ENCODE measurements around the gene LYRM9.

LYRM9 gene

DNA sequence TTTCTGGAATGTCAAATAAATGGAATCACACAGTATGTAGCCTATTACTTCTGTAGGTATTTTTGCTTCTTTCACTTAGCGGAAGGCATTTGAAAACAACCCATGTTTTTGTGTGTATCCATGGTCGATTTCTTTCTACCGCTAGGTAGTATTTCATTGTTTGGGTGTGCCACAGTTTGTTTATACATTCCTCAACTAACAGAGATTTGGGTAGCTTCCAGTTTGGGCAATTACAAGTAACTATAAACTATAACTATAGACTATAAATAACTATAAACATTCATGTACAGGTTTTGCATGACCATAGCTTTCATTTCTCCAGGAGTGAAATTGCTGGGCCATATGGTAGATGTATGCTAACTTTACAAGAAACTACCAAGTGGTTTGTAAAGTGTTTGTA is 40.1 kb downstream of the LYRM9 start (continued):
- no peak for TF ChIP-seq ZNF26 (tag by site-specific recombination; IDR thresholded peaks at IDR 0.05)

GRCh38 chr17:27849474-27850185 is 43.5 kb downstream of the LYRM9 start:
- TF ChIP-seq, protein P1, sequence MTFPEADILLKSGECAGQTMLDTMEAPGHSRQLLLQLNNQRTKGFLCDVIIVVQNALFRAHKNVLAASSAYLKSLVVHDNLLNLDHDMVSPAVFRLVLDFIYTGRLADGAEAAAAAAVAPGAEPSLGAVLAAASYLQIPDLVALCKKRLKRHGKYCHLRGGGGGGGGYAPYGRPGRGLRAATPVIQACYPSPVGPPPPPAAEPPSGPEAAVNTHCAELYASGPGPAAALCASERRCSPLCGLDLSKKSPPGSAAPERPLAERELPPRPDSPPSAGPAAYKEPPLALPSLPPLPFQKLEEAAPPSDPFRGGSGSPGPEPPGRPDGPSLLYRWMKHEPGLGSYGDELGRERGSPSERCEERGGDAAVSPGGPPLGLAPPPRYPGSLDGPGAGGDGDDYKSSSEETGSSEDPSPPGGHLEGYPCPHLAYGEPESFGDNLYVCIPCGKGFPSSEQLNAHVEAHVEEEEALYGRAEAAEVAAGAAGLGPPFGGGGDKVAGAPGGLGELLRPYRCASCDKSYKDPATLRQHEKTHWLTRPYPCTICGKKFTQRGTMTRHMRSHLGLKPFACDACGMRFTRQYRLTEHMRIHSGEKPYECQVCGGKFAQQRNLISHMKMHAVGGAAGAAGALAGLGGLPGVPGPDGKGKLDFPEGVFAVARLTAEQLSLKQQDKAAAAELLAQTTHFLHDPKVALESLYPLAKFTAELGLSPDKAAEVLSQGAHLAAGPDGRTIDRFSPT (tag by site-specific recombination; IDR thresholded peaks at IDR 0.05), result no peak
- TF ChIP-seq ZNF341 (tag by site-specific recombination; IDR thresholded peaks at IDR 0.05; ENCODE audit: low read depth) (no peak), OVOL3 (tag by site-specific recombination; IDR thresholded peaks at IDR 0.05) (no peak), ZSCAN18 (tag by site-specific recombination; IDR thresholded peaks at IDR 0.05) (no peak), SCRT2 (tag by site-specific recombination; IDR thresholded peaks at IDR 0.05) (no peak), ZNF366 (tag by site-specific recombination; conservative IDR thresholded peaks at IDR 0.05) (no peak), ZNF600 (tag by site-specific recombination; IDR thresholded peaks at IDR 0.05) (no peak), ZNF354C (tag by site-specific recombination; IDR thresholded peaks at IDR 0.05; ENCODE audit: borderline replicate concordance, low read depth) (no peak), ZNF274 (IDR thresholded peaks at IDR 0.05; ENCODE audit: low read length) (no peak), ZNF274 (tag by site-specific recombination; IDR thresholded peaks at IDR 0.05; ENCODE audit: borderline replicate concordance) (no peak), ZNF175 (tag by site-specific recombination; IDR thresholded peaks at IDR 0.05) (no peak), ZSCAN16 (tag by site-specific recombination; IDR thresholded peaks at IDR 0.05) (no peak), YY2 (tag by site-specific recombination; IDR thresholded peaks at IDR 0.05) (no peak), ZBTB26 (tag by site-specific recombination; optimal IDR thresholded peaks at IDR 0.05) (no peak), PRDM1 (tag by site-specific recombination; IDR thresholded peaks at IDR 0.05) (no peak), ZNF146 (tag by site-specific recombination; IDR thresholded peaks at IDR 0.05) (no peak), ZNF155 (tag by site-specific recombination; IDR thresholded peaks at IDR 0.05) (no peak)
- ChIA-PET POLR2A (no interaction called here), CTCF (interaction anchor here (0.6 to 1.1 kb wide), 2 partner anchors 44 to 477 kb away, joined by 3 to 4 read pairs; no protein-coding TSS in a partner anchor)

More at GRCh38 chr17:27849474-27850185, 43.5 kb downstream of the LYRM9 start:
- H3K9me3 ChIP-seq (ENCODE audit: control insufficient read depth, insufficient read depth, low read depth, low read length), result no peaks in the 10 kb centered on the region
- no peak overlapping the region for H3K27ac ChIP-seq (ENCODE audit: extremely low read depth, low read depth, low read length)
- H3K4me3 ChIP-seq (ENCODE audit: low read depth, low read length), result no peak overlapping the region
- no peaks in the 10 kb centered on the region for H3K36me3 ChIP-seq (ENCODE audit: control insufficient read depth in 2 of 2, insufficient read depth in 1 of 2, low read length in 2 of 2)
- no peaks in the 10 kb centered on the region for H3K4me1 ChIP-seq (ENCODE audit: control insufficient read depth, insufficient read depth, low read length)

All from HEK293 (cell line).